SK-N-SH treated with all-trans-retinoic acid at 6 μM for 48 hours (cell line): ENCODE results near the gene SYNE1.

Experiments used
- ARNTL ChIP-seq: fragments of 450-650 bp; formaldehyde crosslinking; IDR thresholded peaks from 2 replicates; pipeline ENCODE4 v1.5.0; 2020; ENCODE audit warnings: low read depth, mild to moderate bottlenecking, moderate library complexity, borderline replicate concordance
- CSDC2 ChIP-seq: fragments of 250-450 bp; sonication (Bioruptor Pico); IDR thresholded peaks from 2 replicates; pipeline ENCODE4 v1.5.0; 2020; ENCODE audit warnings: mild to moderate bottlenecking, moderate library complexity
- ESRRG ChIP-seq: fragments of 250-450 bp; sonication (Bioruptor Pico); IDR thresholded peaks from 2 replicates; pipeline ENCODE4 v1.6.1; 2021; ENCODE audit warnings: mild to moderate bottlenecking
- GLIS3 ChIP-seq: fragments of 250-450 bp; sonication (Bioruptor Pico); IDR thresholded peaks from 2 replicates; pipeline ENCODE4 v1.5.0; 2020; ENCODE audit warnings: mild to moderate bottlenecking, moderate library complexity
- ISL1 ChIP-seq: fragments of 250-450 bp; sonication (Bioruptor Pico); IDR thresholded peaks from 2 replicates; pipeline ENCODE4 v2.1.2; 2022; ENCODE audit warnings: mild to moderate bottlenecking, moderate library complexity
- OSR1 ChIP-seq: fragments of 250-450 bp; sonication (Bioruptor Pico); IDR thresholded peaks from 2 replicates; pipeline ENCODE4 v1.8.0; 2022; ENCODE audit warnings: moderate library complexity, mild to moderate bottlenecking, inconsistent platforms
- PATZ1 ChIP-seq: fragments of 250-450 bp; sonication (Bioruptor Pico); IDR thresholded peaks from 2 replicates; pipeline ENCODE4 v1.8.0; 2020; ENCODE audit warnings: mild to moderate bottlenecking, moderate library complexity, borderline replicate concordance
- RARB ChIP-seq: fragments of 250-450 bp; sonication (Bioruptor Pico); IDR thresholded peaks from 2 replicates; pipeline ENCODE4 v1.8.0; 2021; ENCODE audit warnings: mild to moderate bottlenecking, moderate library complexity
- SNAI2 ChIP-seq: fragments of 250-450 bp; sonication (Bioruptor Pico); IDR thresholded peaks from 2 replicates; pipeline ENCODE4 v1.5.0; 2020; ENCODE audit warnings: mild to moderate bottlenecking, moderate library complexity
- TCF4 ChIP-seq: fragments of 250-450 bp; sonication (Bioruptor Pico); IDR thresholded peaks from 2 replicates; pipeline ENCODE4 v1.8.0; 2021; ENCODE audit warnings: mild to moderate bottlenecking, moderate library complexity, borderline replicate concordance
- TOX ChIP-seq: fragments of 250-450 bp; sonication (Bioruptor Pico); IDR thresholded peaks from 2 replicates; pipeline ENCODE4 v1.8.0; 2021; ENCODE audit warnings: mild to moderate bottlenecking, moderate library complexity, borderline replicate concordance
- ZC3H10 ChIP-seq: fragments of 250-450 bp; sonication (Bioruptor Pico); IDR thresholded peaks from 2 replicates; pipeline ENCODE4 v1.5.1; 2021; ENCODE audit warnings: mild to moderate bottlenecking, moderate library complexity
- ZNF565 ChIP-seq: fragments of 450-650 bp; formaldehyde crosslinking; conservative IDR thresholded peaks from 2 replicates; pipeline ENCODE4 v1.5.0; 2020; ENCODE audit warnings: low read depth, mild to moderate bottlenecking, moderate library complexity

GRCh38 chr6:152277826-152278329, 359.3 kb downstream of the SYNE1 start:
- TF ChIP-seq TCF4 = no peak
- no peak for TF ChIP-seq RARB
- no peak for TF ChIP-seq PATZ1 (CRISPR knock-in tag)
- TF ChIP-seq SNAI2 = no peak
- TF ChIP-seq GLIS3 (CRISPR knock-in tag) = no peak
- no peak for TF ChIP-seq TOX (CRISPR knock-in tag)
- no peak for TF ChIP-seq CSDC2
- no peak for TF ChIP-seq OSR1 (CRISPR knock-in tag)
- no peak for TF ChIP-seq ZC3H10 (CRISPR knock-in tag)
- TF ChIP-seq ZNF565 = no peak
- no peak for TF ChIP-seq ISL1 (CRISPR knock-in tag)
- no peak for TF ChIP-seq ESRRG
- TF ChIP-seq ARNTL (CRISPR knock-in tag) = no peak
